ENCODE results near the gene OR2V1.
"Not testable (repeated sequence)": the region's sequence is repeated elsewhere in the genome, so short reads cannot be mapped to it uniquely, and the experiment has no call there.

The OR2V1 gene

GRCh38 chr5:181153814-181154213 is 22.8 kb upstream of the OR2V1 start:
- H3K4me3 ChIP-seq (ENCODE audit: low read length): no peak overlapping the region
- TF ChIP-seq, protein P1, sequence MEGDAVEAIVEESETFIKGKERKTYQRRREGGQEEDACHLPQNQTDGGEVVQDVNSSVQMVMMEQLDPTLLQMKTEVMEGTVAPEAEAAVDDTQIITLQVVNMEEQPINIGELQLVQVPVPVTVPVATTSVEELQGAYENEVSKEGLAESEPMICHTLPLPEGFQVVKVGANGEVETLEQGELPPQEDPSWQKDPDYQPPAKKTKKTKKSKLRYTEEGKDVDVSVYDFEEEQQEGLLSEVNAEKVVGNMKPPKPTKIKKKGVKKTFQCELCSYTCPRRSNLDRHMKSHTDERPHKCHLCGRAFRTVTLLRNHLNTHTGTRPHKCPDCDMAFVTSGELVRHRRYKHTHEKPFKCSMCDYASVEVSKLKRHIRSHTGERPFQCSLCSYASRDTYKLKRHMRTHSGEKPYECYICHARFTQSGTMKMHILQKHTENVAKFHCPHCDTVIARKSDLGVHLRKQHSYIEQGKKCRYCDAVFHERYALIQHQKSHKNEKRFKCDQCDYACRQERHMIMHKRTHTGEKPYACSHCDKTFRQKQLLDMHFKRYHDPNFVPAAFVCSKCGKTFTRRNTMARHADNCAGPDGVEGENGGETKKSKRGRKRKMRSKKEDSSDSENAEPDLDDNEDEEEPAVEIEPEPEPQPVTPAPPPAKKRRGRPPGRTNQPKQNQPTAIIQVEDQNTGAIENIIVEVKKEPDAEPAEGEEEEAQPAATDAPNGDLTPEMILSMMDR (conservative IDR thresholded peaks at IDR 0.05; ENCODE audit: low read length): no peak
- DNase-seq (ENCODE audit: low read depth): no peak

GRCh38 chr5:181152406-181152805 is 21.4 kb upstream of the OR2V1 start:
- TF ChIP-seq, protein P1 (conservative IDR thresholded peaks at IDR 0.05; ENCODE audit: low read length): no peak
- no peak overlapping the region for H3K4me3 ChIP-seq (ENCODE audit: low read length)
- no peak for DNase-seq (ENCODE audit: low read depth)

GRCh38 chr5:181151146-181151545 is 20.2 kb upstream of the OR2V1 start:
- no peak for DNase-seq (ENCODE audit: low read depth)
- H3K4me3 ChIP-seq (ENCODE audit: low read length): no peak overlapping the region
- TF ChIP-seq, protein P1 (conservative IDR thresholded peaks at IDR 0.05; ENCODE audit: low read length): no peak

- no peak overlapping the region for H3K4me3 ChIP-seq (ENCODE audit: low read length)
- TF ChIP-seq, protein P1 (conservative IDR thresholded peaks at IDR 0.05; ENCODE audit: low read length): no peak
- DNase-seq (ENCODE audit: low read depth): no peak
Measured at GRCh38 chr5:181149806-181150733, 19.1 kb upstream of the OR2V1 start.

DNA sequence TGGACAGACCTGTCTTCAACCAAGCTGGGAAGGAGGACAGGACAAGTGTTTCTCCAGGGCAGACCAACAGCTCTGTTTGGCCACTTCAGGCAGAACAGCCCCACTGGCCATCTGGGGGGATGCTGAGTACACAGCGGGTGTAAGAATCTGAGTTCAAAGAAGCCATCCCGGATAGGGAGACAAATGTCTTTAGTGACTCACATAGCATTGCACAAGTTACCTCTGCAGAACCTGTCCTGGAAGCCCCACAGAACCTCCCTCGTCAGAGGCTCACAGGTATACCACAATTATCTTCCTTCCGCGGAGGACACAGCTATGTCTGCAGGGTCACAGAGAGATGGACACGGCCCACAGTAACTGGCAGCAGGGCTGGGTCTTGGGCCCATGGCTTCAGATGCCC is 18.4 kb upstream of the OR2V1 start:
- TF ChIP-seq, protein P1 (conservative IDR thresholded peaks at IDR 0.05; ENCODE audit: low read length): no peak
- no peak overlapping the region for H3K4me3 ChIP-seq (ENCODE audit: low read length)
- no peak for DNase-seq (ENCODE audit: low read depth)

- not testable (repeated sequence) for H3K4me3 ChIP-seq (ENCODE audit: low read length)
Measured at GRCh38 chr5:181146927-181147636, 16.1 kb upstream of the OR2V1 start, which contains the start of gene OR2V2. OR2V2 (plus strand) TSS chr5:181147586; CDS start chr5:181154943, 7,357 bp downstream.

DNA sequence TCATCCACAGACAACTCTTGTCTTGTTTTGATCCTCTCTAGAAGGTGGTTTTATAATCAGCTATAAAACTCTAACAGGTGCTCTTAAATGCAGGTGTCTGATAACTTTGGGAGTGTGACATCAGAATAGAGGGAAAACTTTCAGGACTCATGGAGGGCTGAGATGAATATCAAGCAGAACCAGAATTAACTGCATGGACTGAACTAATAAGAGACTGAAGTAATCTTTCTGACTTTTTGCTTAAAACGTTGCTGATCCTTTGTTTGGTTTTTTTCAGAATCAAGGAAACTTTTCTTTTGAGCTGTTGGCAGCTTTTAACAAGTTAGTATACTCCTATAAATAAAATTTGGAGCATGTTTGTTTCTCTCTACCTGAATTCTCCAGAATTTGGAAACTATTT is 14.2 kb upstream of the OR2V1 start:
- DNase-seq (ENCODE audit: low read depth): no peak
- no peak overlapping the region for H3K4me3 ChIP-seq (ENCODE audit: low read length)
- TF ChIP-seq, protein P1 (conservative IDR thresholded peaks at IDR 0.05; ENCODE audit: low read length): no peak

More at GRCh38 chr5:181146927-181147636, 16.1 kb upstream of the OR2V1 start, which contains the start of gene OR2V2:
- DNase-seq (ENCODE audit: low read depth): not testable (repeated sequence)
